Naive B cell (primary cell): ENCODE data around the gene GUCY1B1. TPM values are rescaled to one million over a fixed set of nuclear protein-coding genes. Genes with fewer than 3 reads are reported as not detected.
"Not testable (repeated sequence)": the region's sequence is repeated elsewhere in the genome, so short reads cannot be mapped to it uniquely, and the experiment has no call there.

Source experiments
- ATAC-seq, 2 donors: fragments of 150-1000 bp; cut with Tn5 transposase; 2 replicates each; pipeline ENCODE4 v1.10.0; 2021; ENCODE audit warnings: low read depth in 2 of 2, mild to moderate bottlenecking in 2 of 2, moderate library complexity in 2 of 2
- DNase-seq: peaks from one replicate; pipeline ENCODE4 v3.0.0; 2022
- H3K27ac Mint-ChIP-seq, 6 donors: one replicate each; pipeline ENCODE4 v1.8.0; 2020 to 2022; ENCODE audit warnings: mild to moderate bottlenecking in 6 of 6, mixed read lengths in 6 of 6, moderate library complexity in 5 of 6, inconsistent platforms in 2 of 6
- H3K27me3 Mint-ChIP-seq, 3 donors: one replicate each; pipeline ENCODE4 v1.8.0; 2021 to 2022; ENCODE audit warnings: mixed read lengths in 3 of 3, mild to moderate bottlenecking in 1 of 3
- H3K36me3 Mint-ChIP-seq, 2 donors: one replicate each; pipeline ENCODE4 v1.8.0; 2020 to 2022; ENCODE audit warnings: mixed read lengths in 2 of 2, inconsistent platforms in 1 of 2, mild to moderate bottlenecking in 1 of 2
- H3K4me1 Mint-ChIP-seq, 3 donors: one replicate each; pipeline ENCODE4 v1.8.0; 2020 to 2022; ENCODE audit warnings: mixed read lengths in 3 of 3, inconsistent platforms in 1 of 3, mild to moderate bottlenecking in 1 of 3, moderate library complexity in 1 of 3
- H3K4me3 Mint-ChIP-seq, 8 donors: one replicate each; pipeline ENCODE4 v1.8.0; 2020 to 2022; ENCODE audit warnings: mild to moderate bottlenecking in 8 of 8, mixed read lengths in 8 of 8, moderate library complexity in 8 of 8, inconsistent platforms in 2 of 8
- H3K9me3 Mint-ChIP-seq, 7 donors: one replicate each; pipeline ENCODE4 v1.8.0; 2020 to 2022; ENCODE audit warnings: mixed read lengths in 7 of 7, mild to moderate bottlenecking in 5 of 7, inconsistent platforms in 2 of 7, moderate library complexity in 1 of 7
- polyA plus RNA-seq, 6 donors: library from polyadenylated mRNA; unstranded; fragments of 300-500 nt; fragmentation: Illumina TruSeq; gene quantifications; one replicate each; pipeline ENCODE4 v1.2.3, GENCODE V29; 2021; ENCODE audit warnings: low read depth in 6 of 6

GUCY1B1 gene
- polyA plus RNA-seq, 6 donors from 2014 or later = 0.38 to 3.2 (median 1.3) TPM

DNA sequence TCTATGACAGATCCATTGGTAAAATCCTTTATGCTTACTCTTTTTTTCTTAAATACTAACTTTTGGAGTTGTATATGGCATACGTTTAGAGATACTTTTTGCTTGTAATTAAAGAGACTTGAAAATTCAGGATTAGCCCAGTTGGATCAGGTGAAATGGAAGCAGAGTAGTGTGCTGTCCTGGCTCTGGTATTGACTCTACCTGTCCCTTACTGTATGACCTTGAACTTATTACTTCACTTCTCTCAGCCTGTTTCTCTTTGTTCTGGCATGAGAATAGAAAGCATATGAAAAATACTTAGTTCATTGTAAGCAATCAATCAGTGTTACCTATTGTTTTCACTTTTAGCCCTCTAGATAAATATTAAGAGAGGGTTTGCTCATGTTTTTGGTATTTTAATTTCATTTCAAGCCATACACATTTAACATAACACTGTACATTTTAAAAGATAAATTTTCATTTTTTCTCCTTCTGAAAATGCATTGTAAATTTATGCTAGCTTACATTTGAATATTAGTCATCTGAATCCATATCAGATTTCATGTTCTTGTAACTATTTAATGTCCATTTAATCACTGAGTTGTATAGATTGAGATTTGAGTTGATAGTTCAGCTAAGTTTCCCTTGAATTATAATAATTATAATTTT is 35.9 kb downstream of the GUCY1B1 start:
- H3K4me1 Mint-ChIP-seq = peaks cover 0 to under 1% (median 0%) of the 10 kb centered on the region in 3 donors
- ATAC-seq (no peak), DNase-seq (no peak)
- H3K27me3 Mint-ChIP-seq = no peaks in the 10 kb centered on the region
- H3K27ac Mint-ChIP-seq = no peak overlapping the region
- no peak overlapping the region for H3K4me3 Mint-ChIP-seq
- H3K9me3 Mint-ChIP-seq = no peaks in the 10 kb centered on the region
- no peaks in the 10 kb centered on the region for H3K36me3 Mint-ChIP-seq

DNA sequence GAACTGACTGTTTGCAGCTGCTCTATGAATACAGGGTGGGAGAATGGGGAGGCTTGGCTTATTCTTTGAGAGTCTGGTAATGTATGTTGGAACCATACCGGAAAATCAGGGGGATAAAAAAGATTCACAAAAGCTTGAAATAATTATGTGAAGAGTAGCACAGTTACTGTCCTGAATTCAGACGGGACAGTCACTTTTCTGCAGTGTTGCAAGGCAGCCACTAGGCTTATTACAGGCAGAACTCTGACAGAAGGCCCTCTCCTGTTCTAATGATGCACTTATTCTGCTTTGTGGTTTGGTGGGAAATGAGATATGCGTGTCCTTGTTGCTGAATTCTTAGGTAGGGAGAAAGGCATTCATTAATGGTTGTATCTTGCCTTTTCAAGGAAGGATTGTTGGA is 37.2 kb downstream of the GUCY1B1 start:
- no peaks in the 10 kb centered on the region for H3K4me1 Mint-ChIP-seq
- H3K4me3 Mint-ChIP-seq = peak overlapping the region in 1 of 8 donors; percentile 11
- H3K27ac Mint-ChIP-seq = no peak overlapping the region

DNA sequence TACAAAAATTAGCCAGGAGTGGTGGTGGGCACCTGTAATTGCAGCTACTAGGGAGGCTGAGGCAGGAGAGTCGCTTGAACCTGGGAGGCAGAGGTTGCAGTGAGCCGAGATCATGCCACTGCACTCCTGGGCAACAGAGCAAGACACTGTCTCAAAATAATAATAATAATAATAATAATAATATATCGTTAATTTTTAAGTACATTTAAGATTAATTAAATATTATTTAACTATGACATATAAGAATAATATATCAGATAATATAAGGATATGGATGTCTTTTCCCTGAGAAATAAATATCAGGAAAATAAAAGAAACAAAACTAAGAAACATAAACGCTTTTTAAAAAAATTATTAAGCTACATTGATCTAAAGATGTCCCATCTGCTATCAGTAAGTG is 38.8 kb downstream of the GUCY1B1 start:
- not testable (repeated sequence) for H3K36me3 Mint-ChIP-seq, H3K27ac Mint-ChIP-seq, H3K4me3 Mint-ChIP-seq, DNase-seq, H3K27me3 Mint-ChIP-seq, H3K4me1 Mint-ChIP-seq, H3K9me3 Mint-ChIP-seq, ATAC-seq

More for the DNA sequence above, 37.2 kb downstream of the GUCY1B1 start:
- Mint-ChIP-seq H3K27me3 (no peaks in the 10 kb centered on the region), H3K9me3 (no peaks in the 10 kb centered on the region), H3K36me3 (no peaks in the 10 kb centered on the region)
- ATAC-seq = no peak
- DNase-seq = no peak

DNA sequence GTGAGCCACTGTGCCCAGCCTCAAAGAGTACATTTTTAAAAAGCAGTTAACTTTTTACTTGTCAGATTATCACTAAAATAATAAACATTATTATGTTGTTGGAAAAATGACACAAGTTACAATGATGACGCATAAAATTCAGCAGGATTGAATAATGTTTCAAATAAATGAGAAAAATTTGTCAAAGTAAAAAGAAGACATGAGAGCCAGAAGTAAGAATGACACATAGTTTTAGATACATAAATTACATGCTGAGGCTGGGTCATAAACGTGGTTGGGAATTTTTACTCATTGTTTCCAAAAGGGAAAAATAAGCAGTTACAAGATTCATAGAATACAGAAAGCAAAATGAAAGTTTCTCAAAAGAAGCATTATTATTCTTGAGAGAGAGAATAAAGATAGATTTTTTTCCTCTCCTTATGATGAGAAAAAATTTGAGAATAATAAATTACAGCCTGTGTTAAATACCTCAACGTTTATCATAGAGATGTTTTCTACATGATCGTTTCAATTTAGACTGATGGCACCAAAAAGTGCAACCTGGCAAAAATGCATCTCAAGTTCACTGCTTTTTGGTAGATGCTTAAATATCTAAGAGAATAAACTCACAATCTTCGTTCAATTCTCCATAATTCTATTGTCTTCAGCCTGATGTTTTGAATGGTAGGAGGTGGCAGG is 40.4 kb downstream of the GUCY1B1 start:
- H3K36me3 Mint-ChIP-seq = no peaks in the 10 kb centered on the region
- H3K27ac Mint-ChIP-seq = no peak overlapping the region
- H3K27me3 Mint-ChIP-seq = no peaks in the 10 kb centered on the region
- DNase-seq = no peak
- no peaks in the 10 kb centered on the region for H3K9me3 Mint-ChIP-seq
- no peaks in the 10 kb centered on the region for H3K4me1 Mint-ChIP-seq
- no peak overlapping the region for H3K4me3 Mint-ChIP-seq
- no peak for ATAC-seq

DNA sequence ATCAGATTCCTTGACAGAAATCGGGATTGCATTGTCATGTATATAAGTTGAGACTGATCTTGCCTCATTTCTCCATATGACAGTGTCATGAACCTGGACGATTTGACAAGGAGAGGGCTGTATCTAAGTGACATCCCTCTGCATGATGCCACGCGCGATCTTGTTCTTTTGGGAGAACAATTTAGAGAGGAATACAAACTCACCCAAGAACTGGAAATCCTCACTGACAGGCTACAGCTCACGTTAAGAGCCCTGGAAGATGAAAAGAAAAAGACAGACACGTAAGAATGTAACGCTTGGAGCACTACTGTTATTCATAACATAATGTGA is 40.9 kb downstream of the GUCY1B1 start:
- no peak overlapping the region for H3K27ac Mint-ChIP-seq
- DNase-seq (no peak), ATAC-seq (no peak)
- H3K4me1 Mint-ChIP-seq = no peaks in the 10 kb centered on the region
- no peaks in the 10 kb centered on the region for H3K27me3 Mint-ChIP-seq
- no peak overlapping the region for H3K4me3 Mint-ChIP-seq
- H3K9me3 Mint-ChIP-seq = no peaks in the 10 kb centered on the region
- H3K36me3 Mint-ChIP-seq = no peaks in the 10 kb centered on the region

DNA sequence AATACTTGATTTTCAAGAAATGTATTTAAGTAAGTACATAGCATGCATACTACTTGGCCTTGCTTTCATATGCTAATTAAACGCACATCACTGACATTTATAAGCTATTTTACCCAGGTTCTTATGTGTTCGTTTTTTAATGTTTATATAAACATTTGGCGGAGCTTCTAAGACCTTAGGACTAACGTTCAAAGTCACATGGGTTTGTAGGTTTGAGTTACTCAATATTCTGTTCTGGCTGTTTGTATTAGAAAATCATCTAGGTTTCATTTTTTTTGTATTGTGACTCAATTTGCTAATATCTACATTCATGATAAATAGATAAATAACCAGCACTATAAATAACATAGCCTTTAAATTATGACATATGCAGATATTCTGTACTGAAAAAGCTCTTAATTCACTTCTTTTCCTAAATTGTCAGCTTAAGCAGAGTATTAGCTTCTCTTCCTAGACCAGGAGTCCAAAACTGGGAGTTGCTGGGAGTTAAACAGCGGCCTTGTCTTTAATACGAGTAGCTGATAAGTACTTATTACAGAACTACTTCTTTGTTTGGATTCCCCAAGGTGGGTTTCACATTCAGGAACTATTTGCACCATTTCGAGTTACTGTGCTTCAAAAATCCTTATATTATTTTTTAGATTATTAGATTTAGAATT is 42.0 kb downstream of the GUCY1B1 start:
- ATAC-seq (no peak), DNase-seq (no peak)
- Mint-ChIP-seq H3K27me3 (no peaks in the 10 kb centered on the region), H3K36me3 (no peaks in the 10 kb centered on the region), H3K27ac (no peak overlapping the region), H3K4me1 (no peaks in the 10 kb centered on the region), H3K4me3 (no peak overlapping the region), H3K9me3 (no peaks in the 10 kb centered on the region)

DNA sequence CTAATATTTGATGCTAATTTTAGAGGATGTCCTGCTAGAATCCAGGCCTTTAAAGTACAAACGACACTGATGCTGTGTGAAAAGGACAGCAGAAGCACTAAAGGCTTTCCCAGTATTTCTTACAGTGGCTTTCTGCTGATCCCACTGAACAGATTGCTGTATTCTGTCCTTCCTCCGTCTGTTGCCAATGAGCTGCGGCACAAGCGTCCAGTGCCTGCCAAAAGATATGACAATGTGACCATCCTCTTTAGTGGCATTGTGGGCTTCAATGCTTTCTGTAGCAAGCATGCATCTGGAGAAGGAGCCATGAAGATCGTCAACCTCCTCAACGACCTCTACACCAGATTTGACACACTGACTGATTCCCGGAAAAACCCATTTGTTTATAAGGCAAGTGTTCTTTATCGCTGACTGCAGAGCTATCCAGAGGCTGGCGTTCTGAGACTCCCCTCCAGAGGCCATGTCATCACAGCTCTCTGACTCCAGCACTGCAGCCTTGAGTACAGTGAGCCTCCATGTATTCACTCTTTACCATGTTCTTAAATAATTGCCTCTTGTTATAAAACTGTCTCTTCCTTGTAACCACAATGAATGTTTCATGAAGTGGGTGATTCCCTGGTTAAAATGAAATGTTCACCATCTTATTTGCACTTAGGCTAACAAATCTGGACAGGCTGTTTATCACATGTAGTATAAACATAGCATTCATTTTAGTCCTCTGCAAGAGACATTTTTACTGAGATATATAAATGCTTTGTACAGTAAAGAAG is 43.6 kb downstream of the GUCY1B1 start:
- no peaks in the 10 kb centered on the region for H3K9me3 Mint-ChIP-seq

DNA sequence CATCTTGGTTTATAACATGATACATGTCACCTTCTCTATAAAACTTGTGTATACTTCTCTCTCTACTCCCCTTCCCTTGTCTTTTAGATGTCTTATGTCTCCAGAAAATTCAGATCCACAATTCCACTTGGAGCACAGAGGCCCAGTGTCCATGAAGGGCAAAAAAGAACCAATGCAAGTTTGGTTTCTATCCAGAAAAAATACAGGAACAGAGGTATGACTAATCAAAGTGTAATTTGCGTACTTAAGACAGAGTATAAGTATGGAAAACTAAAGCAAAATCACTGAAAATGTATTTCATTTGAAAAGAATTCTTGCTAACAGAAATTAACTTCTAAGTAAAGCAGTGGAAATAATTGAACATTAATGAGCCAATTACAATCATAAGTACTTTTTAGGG is 46.2 kb downstream of the GUCY1B1 start:
- Mint-ChIP-seq H3K36me3 (no peaks in the 10 kb centered on the region), H3K27me3 (no peaks in the 10 kb centered on the region), H3K4me1 (no peaks in the 10 kb centered on the region), H3K27ac (no peak overlapping the region), H3K4me3 (no peak overlapping the region), H3K9me3 (no peaks in the 10 kb centered on the region)
- no peak for DNase-seq
- no peak for ATAC-seq

More for the DNA sequence above, 43.6 kb downstream of the GUCY1B1 start:
- H3K27ac Mint-ChIP-seq = no peak overlapping the region
- no peaks in the 10 kb centered on the region for H3K4me1 Mint-ChIP-seq
- no peak overlapping the region for H3K4me3 Mint-ChIP-seq
- H3K27me3 Mint-ChIP-seq = no peaks in the 10 kb centered on the region
- ATAC-seq = no peak
- H3K36me3 Mint-ChIP-seq = no peaks in the 10 kb centered on the region
- no peak for DNase-seq

DNA sequence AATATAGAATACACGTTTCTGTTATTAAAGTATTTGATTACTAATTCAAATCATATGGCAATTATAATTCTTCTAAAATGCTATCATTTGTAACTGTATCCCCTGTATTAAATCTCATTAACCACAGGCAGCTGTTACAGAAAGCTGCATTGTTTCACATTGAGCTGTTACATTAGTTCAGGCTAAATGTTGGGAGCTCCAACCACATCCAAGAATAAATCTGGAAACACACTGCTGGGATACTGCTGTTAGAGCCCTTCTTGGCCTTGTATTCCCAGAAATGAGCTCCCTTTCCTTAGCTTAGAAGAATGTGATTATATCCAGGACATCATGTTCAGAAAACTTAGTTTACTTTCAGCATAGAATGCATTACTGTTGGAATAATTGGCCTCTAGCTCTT is 48.2 kb downstream of the GUCY1B1 start:
- no peaks in the 10 kb centered on the region for H3K4me1 Mint-ChIP-seq
- H3K4me3 Mint-ChIP-seq = no peak overlapping the region
- no peak overlapping the region for H3K27ac Mint-ChIP-seq
- DNase-seq (no peak), ATAC-seq (no peak)
- no peaks in the 10 kb centered on the region for H3K27me3 Mint-ChIP-seq
- no peaks in the 10 kb centered on the region for H3K9me3 Mint-ChIP-seq
- no peaks in the 10 kb centered on the region for H3K36me3 Mint-ChIP-seq

DNA sequence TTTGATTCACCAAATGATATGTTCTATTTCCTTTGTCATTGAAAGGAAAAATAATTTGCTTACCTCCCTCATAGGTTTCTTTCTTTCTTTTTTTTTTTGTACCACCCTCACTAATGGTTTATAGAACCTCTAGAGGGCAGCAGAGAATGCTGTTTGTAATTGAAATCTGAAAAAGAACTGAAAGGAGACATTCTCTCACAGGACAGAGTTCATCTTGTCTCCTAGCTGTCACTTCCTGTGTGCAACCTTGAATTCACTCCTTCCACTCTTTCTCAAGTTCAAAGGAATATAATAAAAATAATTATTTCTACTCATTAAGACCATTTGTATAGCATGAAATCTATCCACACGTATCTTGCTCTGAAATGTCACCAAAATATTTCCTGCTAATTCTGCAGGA is 51.0 kb downstream of the GUCY1B1 start:
- ATAC-seq = peak; percentile 67 to 77
- Mint-ChIP-seq H3K27me3 (peaks cover 0 to 6% (median 5%) of the 10 kb centered on the region in 3 donors), H3K4me3 (no peak overlapping the region), H3K4me1 (no peaks in the 10 kb centered on the region), H3K36me3 (no peaks in the 10 kb centered on the region), H3K27ac (no peak overlapping the region), H3K9me3 (no peaks in the 10 kb centered on the region)
- peak; percentile 34 for DNase-seq

DNA sequence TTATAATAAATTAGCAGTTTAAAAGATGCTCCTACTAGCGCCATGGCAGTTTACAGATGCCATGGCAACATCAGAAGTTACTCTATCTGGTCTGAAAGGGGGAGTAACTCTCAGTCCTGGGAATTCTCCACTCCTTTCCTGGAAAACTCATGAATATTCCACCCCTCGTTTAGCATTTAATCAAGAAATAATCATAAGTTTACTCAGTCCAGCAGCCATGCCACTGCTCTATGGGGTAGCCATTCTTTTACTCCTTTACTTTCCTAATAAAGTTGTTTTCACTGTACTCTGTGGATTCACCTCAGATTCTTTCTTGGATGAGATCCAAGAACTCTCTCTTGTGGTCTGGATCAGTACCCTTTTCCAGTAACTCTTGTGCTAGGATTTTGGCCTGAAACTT is 52.3 kb downstream of the GUCY1B1 start:
- no peaks in the 10 kb centered on the region for H3K36me3 Mint-ChIP-seq
- no peaks in the 10 kb centered on the region for H3K4me1 Mint-ChIP-seq
- no peak overlapping the region for H3K4me3 Mint-ChIP-seq
- DNase-seq = no peak
- peaks cover 1 to 11% (median 8%) of the 10 kb centered on the region in 3 donors for H3K27me3 Mint-ChIP-seq
- H3K9me3 Mint-ChIP-seq = no peaks in the 10 kb centered on the region
- no peak overlapping the region for H3K27ac Mint-ChIP-seq
- no peak for ATAC-seq

DNA sequence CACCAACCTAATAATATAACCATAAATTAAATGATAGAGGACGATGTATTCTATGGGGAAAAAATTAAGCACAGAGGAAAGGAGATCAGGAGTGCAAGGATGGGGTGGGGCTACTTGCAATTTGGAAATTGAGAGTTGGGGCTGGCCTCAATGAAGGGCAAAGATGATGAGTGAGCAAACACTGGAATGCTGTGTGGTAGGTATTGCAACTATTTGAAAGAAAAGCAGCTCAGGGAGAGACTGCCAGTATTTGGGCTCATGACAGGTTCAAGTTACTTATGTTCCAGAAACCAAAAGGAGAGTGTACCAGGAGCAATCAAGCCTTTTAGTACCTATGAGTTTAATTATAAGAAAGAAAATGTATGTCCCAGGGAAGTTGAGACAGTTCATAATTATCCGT is 59.8 kb downstream of the GUCY1B1 start:
- peaks cover 13 to 22% (median 21%) of the 10 kb centered on the region in 3 donors for H3K27me3 Mint-ChIP-seq
- no peaks in the 10 kb centered on the region for H3K4me1 Mint-ChIP-seq
- H3K9me3 Mint-ChIP-seq = peaks cover 0 to 5% (median 0%) of the 10 kb centered on the region in 7 donors
- DNase-seq (no peak), ATAC-seq (no peak)
- H3K27ac Mint-ChIP-seq = no peak overlapping the region
- H3K4me3 Mint-ChIP-seq = no peak overlapping the region
- no peaks in the 10 kb centered on the region for H3K36me3 Mint-ChIP-seq

DNA sequence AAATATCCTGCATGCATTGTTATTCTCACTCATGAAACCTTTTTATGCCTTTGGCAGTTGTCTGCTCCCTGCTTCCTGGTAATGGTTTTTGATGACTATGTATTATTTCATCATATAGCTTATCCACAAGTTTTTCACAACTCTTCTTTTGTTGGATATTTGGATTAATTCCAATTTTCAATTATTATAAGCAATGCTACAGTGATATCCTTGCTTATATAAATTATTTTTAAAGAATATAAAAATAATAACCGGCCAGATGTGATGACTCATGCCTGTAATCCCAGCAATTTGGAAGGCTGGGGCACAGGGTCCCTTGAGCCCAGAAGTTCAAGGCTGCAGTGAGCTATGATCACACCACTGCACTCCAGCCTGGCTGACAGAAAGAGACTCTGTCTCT is 60.2 kb downstream of the GUCY1B1 start:
- Mint-ChIP-seq H3K36me3 (no peaks in the 10 kb centered on the region), H3K4me3 (no peak overlapping the region), H3K9me3 (peaks cover 0 to 5% (median 0%) of the 10 kb centered on the region in 7 donors), H3K27ac (no peak overlapping the region), H3K27me3 (peaks cover 13 to 22% (median 22%) of the 10 kb centered on the region in 3 donors), H3K4me1 (no peaks in the 10 kb centered on the region)
- DNase-seq (no peak), ATAC-seq (no peak)
